Measurements from ENCODE around the gene MED20.

DNA sequence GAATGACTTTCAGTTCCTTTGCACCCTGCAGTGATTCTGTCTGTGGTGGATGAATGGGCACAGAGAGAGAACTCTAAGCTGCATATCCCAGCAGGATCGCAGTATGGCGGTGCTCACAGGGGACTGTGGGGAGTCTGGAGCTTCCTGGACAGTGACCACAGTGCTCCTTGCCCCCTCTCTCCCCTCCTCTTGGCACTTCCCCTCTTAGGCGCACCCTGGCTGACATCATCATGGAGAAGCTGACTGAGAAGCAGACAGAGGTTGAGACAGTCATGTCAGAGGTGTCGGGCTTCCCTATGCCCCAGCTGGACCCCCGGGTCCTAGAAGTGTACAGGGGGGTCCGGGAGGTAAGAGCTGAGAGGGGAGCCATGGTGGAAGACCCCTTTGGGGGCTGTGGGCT lies 9.0 kb upstream of the MED20 start:
- TF ChIP-seq POLR2A (IDR thresholded peaks at IDR 0.05; ENCODE audit: borderline replicate concordance, extremely low read depth, insufficient read depth, insufficient read length): no peak
- no peak for TF ChIP-seq RAD21 (IDR thresholded peaks at IDR 0.05; ENCODE audit: low read depth)
- TF ChIP-seq POLR2AphosphoS5 (IDR thresholded peaks at IDR 0.05; ENCODE audit: low read depth, low read length): no peak
- TF ChIP-seq, protein P1, sequence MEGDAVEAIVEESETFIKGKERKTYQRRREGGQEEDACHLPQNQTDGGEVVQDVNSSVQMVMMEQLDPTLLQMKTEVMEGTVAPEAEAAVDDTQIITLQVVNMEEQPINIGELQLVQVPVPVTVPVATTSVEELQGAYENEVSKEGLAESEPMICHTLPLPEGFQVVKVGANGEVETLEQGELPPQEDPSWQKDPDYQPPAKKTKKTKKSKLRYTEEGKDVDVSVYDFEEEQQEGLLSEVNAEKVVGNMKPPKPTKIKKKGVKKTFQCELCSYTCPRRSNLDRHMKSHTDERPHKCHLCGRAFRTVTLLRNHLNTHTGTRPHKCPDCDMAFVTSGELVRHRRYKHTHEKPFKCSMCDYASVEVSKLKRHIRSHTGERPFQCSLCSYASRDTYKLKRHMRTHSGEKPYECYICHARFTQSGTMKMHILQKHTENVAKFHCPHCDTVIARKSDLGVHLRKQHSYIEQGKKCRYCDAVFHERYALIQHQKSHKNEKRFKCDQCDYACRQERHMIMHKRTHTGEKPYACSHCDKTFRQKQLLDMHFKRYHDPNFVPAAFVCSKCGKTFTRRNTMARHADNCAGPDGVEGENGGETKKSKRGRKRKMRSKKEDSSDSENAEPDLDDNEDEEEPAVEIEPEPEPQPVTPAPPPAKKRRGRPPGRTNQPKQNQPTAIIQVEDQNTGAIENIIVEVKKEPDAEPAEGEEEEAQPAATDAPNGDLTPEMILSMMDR (IDR thresholded peaks at IDR 0.05 in 2 of 3, conservative IDR thresholded peaks at IDR 0.05 in 1 of 3; ENCODE audit: borderline replicate concordance in 1 of 3, insufficient read depth in 1 of 3, low read depth in 2 of 3, low read length in 2 of 3): no peak
- no peak for TF ChIP-seq SRF (IDR thresholded peaks at IDR 0.05; ENCODE audit: low read depth)
- TF ChIP-seq, protein P2, sequence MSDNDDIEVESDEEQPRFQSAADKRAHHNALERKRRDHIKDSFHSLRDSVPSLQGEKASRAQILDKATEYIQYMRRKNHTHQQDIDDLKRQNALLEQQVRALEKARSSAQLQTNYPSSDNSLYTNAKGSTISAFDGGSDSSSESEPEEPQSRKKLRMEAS (IDR thresholded peaks at IDR 0.05): no peak
- TF ChIP-seq EZH2 (IDR thresholded peaks at IDR 0.05): no peak
- no peak for TF ChIP-seq YY1 (IDR thresholded peaks at IDR 0.05; ENCODE audit: extremely low read depth, insufficient replicate concordance, low read depth, low read length)
- no peak for TF ChIP-seq CEBPB (IDR thresholded peaks at IDR 0.05; ENCODE audit: low read depth)
- no peak for TF ChIP-seq TCF7L2 (IDR thresholded peaks at IDR 0.05; ENCODE audit: borderline replicate concordance, extremely low read depth, insufficient read depth, insufficient read length)
- TF ChIP-seq, protein P3, sequence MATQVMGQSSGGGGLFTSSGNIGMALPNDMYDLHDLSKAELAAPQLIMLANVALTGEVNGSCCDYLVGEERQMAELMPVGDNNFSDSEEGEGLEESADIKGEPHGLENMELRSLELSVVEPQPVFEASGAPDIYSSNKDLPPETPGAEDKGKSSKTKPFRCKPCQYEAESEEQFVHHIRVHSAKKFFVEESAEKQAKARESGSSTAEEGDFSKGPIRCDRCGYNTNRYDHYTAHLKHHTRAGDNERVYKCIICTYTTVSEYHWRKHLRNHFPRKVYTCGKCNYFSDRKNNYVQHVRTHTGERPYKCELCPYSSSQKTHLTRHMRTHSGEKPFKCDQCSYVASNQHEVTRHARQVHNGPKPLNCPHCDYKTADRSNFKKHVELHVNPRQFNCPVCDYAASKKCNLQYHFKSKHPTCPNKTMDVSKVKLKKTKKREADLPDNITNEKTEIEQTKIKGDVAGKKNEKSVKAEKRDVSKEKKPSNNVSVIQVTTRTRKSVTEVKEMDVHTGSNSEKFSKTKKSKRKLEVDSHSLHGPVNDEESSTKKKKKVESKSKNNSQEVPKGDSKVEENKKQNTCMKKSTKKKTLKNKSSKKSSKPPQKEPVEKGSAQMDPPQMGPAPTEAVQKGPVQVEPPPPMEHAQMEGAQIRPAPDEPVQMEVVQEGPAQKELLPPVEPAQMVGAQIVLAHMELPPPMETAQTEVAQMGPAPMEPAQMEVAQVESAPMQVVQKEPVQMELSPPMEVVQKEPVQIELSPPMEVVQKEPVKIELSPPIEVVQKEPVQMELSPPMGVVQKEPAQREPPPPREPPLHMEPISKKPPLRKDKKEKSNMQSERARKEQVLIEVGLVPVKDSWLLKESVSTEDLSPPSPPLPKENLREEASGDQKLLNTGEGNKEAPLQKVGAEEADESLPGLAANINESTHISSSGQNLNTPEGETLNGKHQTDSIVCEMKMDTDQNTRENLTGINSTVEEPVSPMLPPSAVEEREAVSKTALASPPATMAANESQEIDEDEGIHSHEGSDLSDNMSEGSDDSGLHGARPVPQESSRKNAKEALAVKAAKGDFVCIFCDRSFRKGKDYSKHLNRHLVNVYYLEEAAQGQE (IDR thresholded peaks at IDR 0.05; ENCODE audit: low read depth): no peak
- TF ChIP-seq, protein P4, sequence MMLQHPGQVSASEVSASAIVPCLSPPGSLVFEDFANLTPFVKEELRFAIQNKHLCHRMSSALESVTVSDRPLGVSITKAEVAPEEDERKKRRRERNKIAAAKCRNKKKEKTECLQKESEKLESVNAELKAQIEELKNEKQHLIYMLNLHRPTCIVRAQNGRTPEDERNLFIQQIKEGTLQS (IDR thresholded peaks at IDR 0.05): no peak
- no peak for TF ChIP-seq JUND (IDR thresholded peaks at IDR 0.05)
